ENCODE results near the gene SYNDIG1L. TPM values are rescaled to one million over a fixed set of nuclear protein-coding genes. Genes with fewer than 3 reads are reported as not detected.

The SYNDIG1L gene
- total and polyA plus RNA-seq, 2 of the 8 experiments (the other 6 are each of a cell fraction or from before 2014, with no cell fraction given) = 3.0 to 3.2 TPM

DNA sequence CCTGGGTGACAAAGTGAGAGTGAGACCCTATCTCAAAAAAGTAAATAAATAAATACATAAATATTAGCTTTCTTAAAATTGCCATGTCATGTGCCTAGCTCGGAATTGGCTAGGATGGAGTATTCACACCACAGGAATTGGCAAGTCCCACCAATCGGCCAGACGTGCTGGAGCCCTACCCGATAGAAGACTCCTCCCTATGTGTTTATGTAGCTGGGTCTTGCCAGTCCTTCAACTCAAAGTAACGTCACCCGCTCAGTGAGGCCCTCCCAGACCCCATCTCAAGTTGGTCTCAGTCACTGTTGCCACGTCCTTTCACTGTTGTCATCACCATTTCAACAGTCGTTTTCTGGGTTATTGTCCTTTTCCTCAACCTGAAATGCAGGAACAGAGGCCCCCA is 57.6 kb downstream of the SYNDIG1L start (continued):
- TF ChIP-seq RAD21 (IDR thresholded peaks at IDR 0.05 in 1 of 2, conservative IDR thresholded peaks at IDR 0.05 in 1 of 2; ENCODE audit: low read depth in 2 of 2, low read length in 2 of 2) (no peak), POLR2A (IDR thresholded peaks at IDR 0.05; ENCODE audit: control extremely low read depth in 1 of 2, low read depth in 2 of 2, low read length in 2 of 2) (no peak)

All from H1 (cell line).